Tibial artery (tissue), 4 donors: ENCODE measurements around the gene GPD1.

Source experiments
- DNase-seq, 2 donors: peaks; one replicate each; pipeline ENCODE4 v3.0.0-alpha.2; 2019
- H3K27ac ChIP-seq, 2 donors: fragments of 200-600 bp; sonication (generic) in 1 of 2; 1 replicate in 1 of 2; 2 replicates in 1 of 2; pipeline ENCODE4 v1.5.1; 2018 to 2019; ENCODE audit warnings: mild to moderate bottlenecking in 1 of 2
- H3K27me3 ChIP-seq, 2 donors: fragments of 200-600 bp; sonication (generic) in 1 of 2; one replicate each; pipeline versions ENCODE4 v1.5.1 to v1.6.0; 2016 to 2019
- H3K36me3 ChIP-seq, 3 donors: fragments of 200-600 bp; sonication (generic) in 2 of 3; one replicate each; pipeline ENCODE4 v1.5.1; 2016 to 2019; ENCODE audit warnings: mild to moderate bottlenecking in 2 of 3
- H3K4me1 ChIP-seq, 4 donors: fragments of 200-600 bp; sonication (generic) in 2 of 4; 1 replicate in 3 of 4; 2 replicates in 1 of 4; pipeline ENCODE4 v1.5.1; 2016 to 2019
- H3K4me3 ChIP-seq, 2 donors: fragments of 200-600 bp; sonication (generic) in 1 of 2; 1 replicate in 1 of 2; 2 replicates in 1 of 2; pipeline ENCODE4 v1.5.1; 2018 to 2019; ENCODE audit warnings: mild to moderate bottlenecking in 2 of 2
- H3K9me3 ChIP-seq, 3 donors: fragments of 200-600 bp; sonication (generic) in 1 of 3; one replicate each; pipeline ENCODE4 v1.5.1; 2016 to 2019
- CTCF ChIP-seq, 2 experiments: fragments of 200-600 bp in 1 of 2; fragments of 450-650 bp in 1 of 2; IDR thresholded peaks; one replicate each; pipeline ENCODE4 v1.5.1; 2017 to 2019; ENCODE audit warnings: antibody characterized with exemption in 2 of 2, mild to moderate bottlenecking in 1 of 2, moderate library complexity in 1 of 2
- intact Hi-C: fragments of 100-400 bp; cut with DNase I; formaldehyde crosslinking; loops from one replicate; pipeline ENCODE4 v1.15.0; 2023; ENCODE audit warnings: low total_unique reads

The GPD1 gene

GRCh38 chr12:50101663-50102062 lies 2.1 kb upstream of the GPD1 start:
- no peak overlapping the region for H3K27ac ChIP-seq
- no peaks in the 10 kb centered on the region for H3K27me3 ChIP-seq
- no peak for DNase-seq
- H3K4me3 ChIP-seq, result no peak overlapping the region
- TF ChIP-seq CTCF (IDR thresholded peaks at IDR 0.05), result peak; percentile 36 to 43
- no peaks in the 10 kb centered on the region for H3K9me3 ChIP-seq
- H3K36me3 ChIP-seq, result peaks cover 28 to 53% (median 41%) of the 10 kb centered on the region in 3 donors
- peaks cover 0 to 18% (median 13%) of the 10 kb centered on the region in 4 donors for H3K4me1 ChIP-seq
- intact Hi-C loops, result no loop called here

DNA sequence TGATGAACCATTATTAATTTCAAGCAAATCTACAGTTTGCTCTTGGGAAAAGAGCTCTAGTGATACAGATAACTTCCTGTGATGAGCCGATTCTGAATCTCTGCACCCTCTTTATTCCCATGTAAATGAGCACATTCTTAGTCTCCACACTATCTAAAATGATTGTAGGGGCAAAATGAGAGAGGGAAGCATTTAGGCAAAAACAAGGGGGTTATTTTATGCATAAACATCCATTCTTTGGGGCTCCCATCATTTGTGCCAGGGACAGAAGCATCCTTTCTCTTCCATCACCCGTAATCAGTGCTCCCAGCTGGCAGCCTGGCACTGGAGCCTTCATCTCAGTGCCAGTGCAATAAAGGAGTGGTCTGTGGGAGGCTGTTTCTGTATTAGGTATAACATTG lies 1.7 kb upstream of the GPD1 start:
- Histone ChIP-seq H3K36me3 (peaks cover 24 to 48% (median 36%) of the 10 kb centered on the region in 3 donors), H3K27ac (no peak overlapping the region), H3K4me1 (peaks cover 0 to 18% (median 13%) of the 10 kb centered on the region in 4 donors), H3K4me3 (no peak overlapping the region), H3K9me3 (no peaks in the 10 kb centered on the region), H3K27me3 (no peaks in the 10 kb centered on the region)
- no peak for TF ChIP-seq CTCF (IDR thresholded peaks at IDR 0.05)
- no peak for DNase-seq
- intact Hi-C loops, result no loop called here

- H3K27me3 ChIP-seq, result no peaks in the 10 kb centered on the region
- no peaks in the 10 kb centered on the region for H3K9me3 ChIP-seq
- H3K4me3 ChIP-seq, result no peak overlapping the region
- DNase-seq, result no peak
- intact Hi-C loops, result no loop called here
- no peak overlapping the region for H3K27ac ChIP-seq
- H3K4me1 ChIP-seq, result peaks cover 0 to 18% (median 13%) of the 10 kb centered on the region in 4 donors
- no peak for TF ChIP-seq CTCF (IDR thresholded peaks at IDR 0.05)
- peaks cover 19 to 42% (median 29%) of the 10 kb centered on the region in 3 donors for H3K36me3 ChIP-seq
Observed at GRCh38 chr12:50102646-50103309, 1.0 kb upstream of the GPD1 start.

DNA sequence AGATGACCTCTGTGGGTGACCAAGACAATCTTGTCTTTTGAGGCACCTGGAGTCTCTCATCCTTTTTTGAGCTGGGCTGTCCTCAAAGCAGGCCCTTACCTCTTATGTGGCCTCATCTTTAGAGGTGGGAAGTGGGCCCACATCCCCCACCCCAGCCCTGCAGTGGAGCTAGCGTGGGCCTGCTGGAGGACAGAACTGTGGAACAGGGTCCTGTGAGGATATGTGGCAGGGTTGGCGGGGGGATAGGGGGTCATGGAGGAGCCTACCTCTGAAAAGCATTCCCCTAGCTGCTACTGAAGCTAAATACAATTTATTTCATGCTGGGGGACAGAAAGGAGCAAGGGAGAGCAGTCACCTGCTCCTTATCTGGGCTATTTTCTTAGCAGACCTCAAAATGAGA lies 457 bp upstream of the GPD1 start:
- DNase-seq, result no peak
- peaks cover 13 to 36% (median 24%) of the 10 kb centered on the region in 3 donors for H3K36me3 ChIP-seq
- H3K27ac ChIP-seq, result no peak overlapping the region
- no peaks in the 10 kb centered on the region for H3K27me3 ChIP-seq
- intact Hi-C loops, result no loop called here
- peaks cover 0 to 18% (median 13%) of the 10 kb centered on the region in 4 donors for H3K4me1 ChIP-seq
- H3K4me3 ChIP-seq, result no peak overlapping the region
- no peaks in the 10 kb centered on the region for H3K9me3 ChIP-seq
- TF ChIP-seq CTCF (IDR thresholded peaks at IDR 0.05), result no peak

DNA sequence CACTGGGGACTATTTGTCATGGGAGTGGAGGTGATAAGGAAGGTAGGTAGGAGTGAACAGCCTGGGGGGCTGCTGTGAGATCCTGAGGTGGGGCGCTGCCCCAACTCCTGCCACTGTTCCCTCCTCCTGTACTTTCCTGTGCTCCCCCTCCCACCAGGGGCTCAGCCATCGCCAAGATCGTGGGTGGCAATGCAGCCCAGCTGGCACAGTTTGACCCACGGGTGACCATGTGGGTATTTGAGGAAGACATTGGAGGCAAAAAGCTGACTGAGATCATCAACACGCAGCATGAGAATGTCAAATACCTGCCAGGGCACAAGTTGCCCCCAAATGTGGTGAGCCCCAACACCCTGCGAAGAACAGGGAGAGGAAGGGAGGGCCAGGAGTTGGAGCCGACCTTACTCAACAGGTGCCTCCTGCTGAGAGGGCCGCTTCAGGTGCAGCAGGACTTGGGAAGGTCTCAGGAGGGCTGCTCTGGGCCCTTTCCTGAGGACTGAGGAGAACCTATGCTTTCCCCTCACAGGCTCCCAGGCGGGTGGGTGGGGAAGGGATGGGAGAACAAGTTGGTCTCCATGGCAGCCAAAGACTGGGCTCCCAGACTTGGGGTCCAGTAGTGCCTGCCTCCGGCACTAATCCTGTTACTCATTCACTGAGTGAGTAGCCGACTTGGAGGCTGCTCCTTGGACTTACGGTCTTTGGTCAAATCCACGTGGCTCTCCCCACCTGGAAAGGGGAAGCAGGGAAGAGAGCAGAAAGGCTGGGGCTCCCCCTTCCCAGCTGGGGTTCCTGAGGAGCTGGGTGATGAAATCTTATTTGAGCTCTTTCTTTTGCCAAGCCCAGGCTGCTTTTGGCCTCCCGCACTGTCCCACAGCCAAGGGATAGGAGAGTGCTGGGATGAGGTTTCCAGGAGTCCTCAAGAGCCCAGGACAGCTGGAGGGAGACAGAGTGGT lies 884 bp downstream of the GPD1 start:
- Histone ChIP-seq H3K4me3 (no peak overlapping the region), H3K9me3 (no peaks in the 10 kb centered on the region), H3K36me3 (peaks cover under 1 to 23% (median 10%) of the 10 kb centered on the region in 3 donors), H3K27me3 (no peaks in the 10 kb centered on the region), H3K27ac (no peak overlapping the region), H3K4me1 (peaks cover 0 to 30% (median 20%) of the 10 kb centered on the region in 4 donors)
- peak in 1 of 2 donors; percentile 35 for DNase-seq
- intact Hi-C loops, result no loop called here
- TF ChIP-seq CTCF (IDR thresholded peaks at IDR 0.05), result no peak
